Endothelial cell of umbilical vein (primary cell): ENCODE data around the gene TMEM74B. TPM values are rescaled to one million over a fixed set of nuclear protein-coding genes. Genes with fewer than 3 reads are reported as not detected.

Experiments
- BruUV-seq: library from RNA; stranded (reverse); fragments of 400-500 nt; replicated peaks from 2 replicates; lab custom pipeline; 2021; lab: Mats Ljungman, UMichigan
- CTCF ChIA-PET: fragments of 300-600, 350-600 bp; sonication (Branson Sonifier 250); formaldehyde crosslinking; loops from one replicate; lab custom pipeline; 2021; ENCODE audit warnings: antibody characterized with exemption, inconsistent platforms; lab: Charles Lee
- POLR2A ChIA-PET: fragments of 300-600, 350-600 bp; sonication (Branson Sonifier 250); formaldehyde crosslinking; loops from one replicate; lab custom pipeline; 2021; ENCODE audit warnings: antibody characterized with exemption, inconsistent platforms; lab: Charles Lee
- DNase-seq: peaks from one replicate; pipeline ENCODE4 v3.0.0-alpha.2; 2011; ENCODE audit warnings: low read depth, low spot score
- FAIRE-seq: peaks from 2 replicates; lab custom pipeline; 2011; peaks lifted over from hg19 to GRCh38; lab: Jason Lieb, UNC
- H2AFZ ChIP-seq: 2 replicates; pipeline ENCODE4 v1.6.0; 2012; ENCODE audit warnings: low read depth, low read length, control low read depth, inconsistent platforms
- H3K27ac ChIP-seq: 2 replicates; pipeline ENCODE4 v1.5.1; 2011; ENCODE audit warnings: low read depth, mild to moderate bottlenecking, control low read depth, low read length, moderate library complexity; ENCODE audit not compliant: insufficient read depth
- H3K27me3 ChIP-seq, 2 experiments: 2 replicates each; pipeline versions ENCODE4 v1.6.0 to v1.6.1; 2011; ENCODE audit warnings: low read length in 2 of 2, mixed read lengths in 1 of 2; ENCODE audit not compliant: control insufficient read depth in 2 of 2, insufficient read depth in 2 of 2
- H3K36me3 ChIP-seq, 2 experiments: 2 replicates in 1 of 2; 3 replicates in 1 of 2; pipeline ENCODE4 v1.5.1; 2011; ENCODE audit warnings: low read length in 2 of 2, mild to moderate bottlenecking in 1 of 2, moderate library complexity in 1 of 2; ENCODE audit not compliant: control insufficient read depth in 2 of 2, insufficient read depth in 2 of 2; ENCODE audit errors: extremely low read depth in 1 of 2
- H3K4me1 ChIP-seq: 3 replicates; pipeline ENCODE4 v1.5.1; 2011; ENCODE audit warnings: mild to moderate bottlenecking, low read length; ENCODE audit not compliant: control insufficient read depth, insufficient read depth; ENCODE audit errors: extremely low read depth
- H3K4me2 ChIP-seq: 2 replicates; pipeline ENCODE4 v1.6.1; 2011; ENCODE audit warnings: low read length, control low read depth, mixed read lengths; ENCODE audit not compliant: insufficient read depth
- H3K4me3 ChIP-seq, 3 experiments: fragments of 200-600 bp in 1 of 3; sonication (generic), shearing (Covaris generic) in 1 of 3; replicated peaks in 1 of 3; 2 replicates each; pipeline ENCODE4 v1.5.1; 2011 to 2016; ENCODE audit warnings: control low read depth in 3 of 3, low read length in 3 of 3, mild to moderate bottlenecking in 2 of 3, inconsistent platforms in 1 of 3, low read depth in 1 of 3, moderate library complexity in 1 of 3; ENCODE audit not compliant: insufficient read depth in 1 of 3
- H3K79me2 ChIP-seq: 2 replicates; pipeline ENCODE4 v1.6.0; 2012; ENCODE audit warnings: low read length, inconsistent platforms; ENCODE audit not compliant: control insufficient read depth, insufficient read depth
- H3K9ac ChIP-seq: replicated peaks from 2 replicates; pipeline ENCODE3; 2011; ENCODE audit warnings: low read length, control low read depth; ENCODE audit not compliant: insufficient read depth; ENCODE audit errors: extremely low read depth
- H3K9me1 ChIP-seq: replicated peaks from 3 replicates; pipeline ENCODE4 v1.6.0; 2011; ENCODE audit warnings: mild to moderate bottlenecking, low read length; ENCODE audit not compliant: control insufficient read depth, insufficient read depth; ENCODE audit errors: extremely low read depth
- H3K9me3 ChIP-seq: replicated peaks from 2 replicates; pipeline ENCODE4 v1.5.1; 2012; ENCODE audit warnings: low read length, inconsistent platforms; ENCODE audit not compliant: control insufficient read depth, insufficient read depth
- H4K20me1 ChIP-seq: replicated peaks from 2 replicates; pipeline ENCODE3; 2011; ENCODE audit warnings: mild to moderate bottlenecking, low read length; ENCODE audit not compliant: control insufficient read depth, insufficient read depth; ENCODE audit errors: extremely low read depth
- EZH2 ChIP-seq: IDR thresholded peaks from 2 replicates; pipeline ENCODE4 v1.6.1; 2012; ENCODE audit warnings: borderline replicate concordance, low read depth, mild to moderate bottlenecking, moderate library complexity, low read length, inconsistent platforms; ENCODE audit not compliant: severe bottlenecking
- FOS ChIP-seq: IDR thresholded peaks from 2 replicates; pipeline ENCODE4 v1.6.1; 2011; ENCODE audit warnings: mild to moderate bottlenecking, low read length, moderate library complexity, borderline replicate concordance; ENCODE audit not compliant: insufficient read depth
- GATA2 ChIP-seq: IDR thresholded peaks from 2 replicates; pipeline ENCODE4 v1.7.0; 2011; ENCODE audit warnings: low read depth, mild to moderate bottlenecking, moderate library complexity, mixed read lengths, low read length; ENCODE audit not compliant: insufficient read length, insufficient read depth
- JUN ChIP-seq: IDR thresholded peaks from 2 replicates; pipeline ENCODE4 v1.6.1; 2011; ENCODE audit warnings: borderline replicate concordance, low read depth; ENCODE audit not compliant: insufficient read length, insufficient read depth
- MYC ChIP-seq: IDR thresholded peaks from one replicate; pipeline ENCODE4 v1.6.1; 2011; ENCODE audit warnings: mild to moderate bottlenecking, low read depth, low read length
- POLR2A ChIP-seq: IDR thresholded peaks from 2 replicates; pipeline ENCODE4 v1.6.1; 2012; ENCODE audit warnings: low read depth, mild to moderate bottlenecking, control low read depth, low read length
- POLR2AphosphoS5 ChIP-seq: IDR thresholded peaks from 2 replicates; pipeline ENCODE4 v1.6.1; 2012; ENCODE audit warnings: low read depth, mild to moderate bottlenecking, control low read depth, low read length, moderate library complexity; ENCODE audit not compliant: insufficient read depth
- dilution Hi-C: fragments of 300-500 bp; cut with MboI; formaldehyde crosslinking; loops from one replicate; pipeline ENCODE4 v1.15.0; 2019; ENCODE audit warnings: low sequenced_read_pairs; ENCODE audit not compliant: extremely low pct_ligation_motif_present
- intact Hi-C: fragments of 100-400 bp; cut with micrococcal nuclease; formaldehyde crosslinking; loops from one replicate; pipeline ENCODE4 v1.10.0; 2022
- polyA plus RNA-seq, 4 experiments: library from polyadenylated mRNA; depleted of rRNA in 3 of 4; stranded (reverse) in 3 of 4; unstranded in 1 of 4; fragments of >200 nt; gene quantifications; 2 replicates each; pipeline versions ENCODE4 v1.2.1 to v1.2.3, GENCODE V29; 2011 to 2012; ENCODE audit warnings: missing spikeins in 1 of 4
- total RNA-seq: library from RNA; stranded (reverse); gene quantifications from 2 replicates; pipeline ENCODE4 v1.2.3, GENCODE V29; 2021
- TF ChIP-seq, protein P1 (sequence below): IDR thresholded peaks from 2 replicates; pipeline ENCODE4 v1.6.1; 2011; ENCODE audit not compliant: insufficient read depth, insufficient read length
- TF ChIP-seq, protein P2 (sequence below), 2 donors: IDR thresholded peaks; 1 replicate in 1 of 2; 2 replicates in 1 of 2; pipeline ENCODE4 v1.5.1; 2011; ENCODE audit warnings: low read length in 2 of 2, mild to moderate bottlenecking in 2 of 2, moderate library complexity in 2 of 2, control low read depth in 1 of 2, inconsistent platforms in 1 of 2, low read depth in 1 of 2; ENCODE audit not compliant: insufficient read depth in 1 of 2; ENCODE audit errors: extremely low read depth in 1 of 2

TMEM74B gene
- total and polyA plus RNA-seq, 2 donors (not counting 3 experiments of a cell fraction or from before 2014, with no cell fraction given): 0.26 to 1.1 TPM

DNA sequence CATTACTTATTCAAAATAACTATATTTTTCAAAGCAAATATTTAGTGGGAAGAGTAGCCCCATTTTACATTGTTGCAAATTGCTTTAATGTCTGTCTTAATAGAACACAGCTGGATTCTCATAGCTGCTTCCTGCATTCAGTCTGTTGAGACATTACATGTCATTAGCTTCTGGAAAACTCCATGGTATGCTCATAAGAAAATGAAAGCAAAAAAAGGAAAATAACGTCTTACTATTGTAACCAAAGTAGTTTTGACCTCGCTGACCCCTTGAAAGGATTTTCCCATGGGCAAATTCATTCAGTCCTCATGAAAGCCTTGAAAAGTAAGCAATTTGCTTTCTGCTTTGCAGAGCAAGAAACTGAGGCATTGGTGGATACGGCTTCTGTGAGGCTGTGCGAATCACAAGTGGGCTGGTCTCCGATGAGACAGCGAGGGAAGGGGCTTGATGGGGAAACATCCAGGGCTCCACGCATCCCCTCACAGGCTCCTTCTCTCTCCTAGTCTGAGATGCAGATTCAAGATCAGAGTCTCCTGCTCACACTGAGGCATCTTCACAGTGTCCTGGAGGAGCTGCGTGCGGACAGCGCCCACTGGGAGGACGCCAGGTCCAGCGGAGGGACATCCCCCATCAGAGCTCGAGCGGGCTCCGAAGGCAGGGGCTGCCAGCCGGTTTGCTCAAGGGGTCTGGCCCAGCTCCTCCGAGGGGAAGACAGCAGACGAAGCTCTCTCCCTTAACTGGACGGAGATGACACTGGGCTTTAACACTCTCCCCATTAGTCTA lies 21.8 kb upstream of the TMEM74B start:
- no peak overlapping the region for H3K27ac ChIP-seq
- POLR2A ChIA-PET: no interaction called here
- H3K9ac ChIP-seq: no peak overlapping the region
- H3K79me2 ChIP-seq: no peaks in the 10 kb centered on the region
- H3K27me3 ChIP-seq: peaks cover 15 to 33% of the 10 kb centered on the region in 2 experiments
- H3K4me2 ChIP-seq: no peak overlapping the region
- no TSS peak for BruUV-seq
- H2AFZ ChIP-seq: no peak overlapping the region
- H3K9me1 ChIP-seq: no peaks in the 10 kb centered on the region
- TF ChIP-seq POLR2AphosphoS5: no peak
- no peak for TF ChIP-seq MYC
- no peak for TF ChIP-seq FOS
- TF ChIP-seq, protein P1, sequence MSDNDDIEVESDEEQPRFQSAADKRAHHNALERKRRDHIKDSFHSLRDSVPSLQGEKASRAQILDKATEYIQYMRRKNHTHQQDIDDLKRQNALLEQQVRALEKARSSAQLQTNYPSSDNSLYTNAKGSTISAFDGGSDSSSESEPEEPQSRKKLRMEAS: no peak
- no peak for TF ChIP-seq GATA2
- no peak for TF ChIP-seq JUN
- TF ChIP-seq, protein P2, sequence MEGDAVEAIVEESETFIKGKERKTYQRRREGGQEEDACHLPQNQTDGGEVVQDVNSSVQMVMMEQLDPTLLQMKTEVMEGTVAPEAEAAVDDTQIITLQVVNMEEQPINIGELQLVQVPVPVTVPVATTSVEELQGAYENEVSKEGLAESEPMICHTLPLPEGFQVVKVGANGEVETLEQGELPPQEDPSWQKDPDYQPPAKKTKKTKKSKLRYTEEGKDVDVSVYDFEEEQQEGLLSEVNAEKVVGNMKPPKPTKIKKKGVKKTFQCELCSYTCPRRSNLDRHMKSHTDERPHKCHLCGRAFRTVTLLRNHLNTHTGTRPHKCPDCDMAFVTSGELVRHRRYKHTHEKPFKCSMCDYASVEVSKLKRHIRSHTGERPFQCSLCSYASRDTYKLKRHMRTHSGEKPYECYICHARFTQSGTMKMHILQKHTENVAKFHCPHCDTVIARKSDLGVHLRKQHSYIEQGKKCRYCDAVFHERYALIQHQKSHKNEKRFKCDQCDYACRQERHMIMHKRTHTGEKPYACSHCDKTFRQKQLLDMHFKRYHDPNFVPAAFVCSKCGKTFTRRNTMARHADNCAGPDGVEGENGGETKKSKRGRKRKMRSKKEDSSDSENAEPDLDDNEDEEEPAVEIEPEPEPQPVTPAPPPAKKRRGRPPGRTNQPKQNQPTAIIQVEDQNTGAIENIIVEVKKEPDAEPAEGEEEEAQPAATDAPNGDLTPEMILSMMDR (IDR thresholded peaks at IDR 0.05; ENCODE audit: extremely low read depth in 1 of 2, insufficient read depth in 1 of 2, low read depth in 1 of 2, low read length in 2 of 2): no peak
- TF ChIP-seq EZH2: no peak
- no peak for TF ChIP-seq POLR2A
- H3K9me3 ChIP-seq: no peaks in the 10 kb centered on the region
- no peak overlapping the region for H3K4me3 ChIP-seq
- DNase-seq (no peak), FAIRE-seq (no peak)
- CTCF ChIA-PET: interaction anchor here (2.7 kb wide), 1 partner anchor 297 kb away, joined by 16 read pairs; no protein-coding TSS in a partner anchor
- H4K20me1 ChIP-seq: no peaks in the 10 kb centered on the region
- dilution Hi-C loops (no loop called here), intact Hi-C loops (no loop called here)
- no peaks in the 10 kb centered on the region for H3K4me1 ChIP-seq
- H3K36me3 ChIP-seq: no peaks in the 10 kb centered on the region
